K562 treated with DMSO at 1 percent for 48 hours (cell line): ENCODE data around the gene FAM114A1. TPM values are rescaled to one million over a fixed set of nuclear protein-coding genes. Genes with fewer than 3 reads are reported as not detected.

Experiments used
- total RNA-seq: library from RNA; unstranded; fragments of 300-600 nt; gene quantifications from 2 replicates; pipeline ENCODE4 v1.2.3, GENCODE V29; 2022; ENCODE audit warnings: low replicate concordance; ENCODE audit errors: extremely low read depth

The FAM114A1 gene
- not detected in 2 replicates for total RNA-seq

DNA sequence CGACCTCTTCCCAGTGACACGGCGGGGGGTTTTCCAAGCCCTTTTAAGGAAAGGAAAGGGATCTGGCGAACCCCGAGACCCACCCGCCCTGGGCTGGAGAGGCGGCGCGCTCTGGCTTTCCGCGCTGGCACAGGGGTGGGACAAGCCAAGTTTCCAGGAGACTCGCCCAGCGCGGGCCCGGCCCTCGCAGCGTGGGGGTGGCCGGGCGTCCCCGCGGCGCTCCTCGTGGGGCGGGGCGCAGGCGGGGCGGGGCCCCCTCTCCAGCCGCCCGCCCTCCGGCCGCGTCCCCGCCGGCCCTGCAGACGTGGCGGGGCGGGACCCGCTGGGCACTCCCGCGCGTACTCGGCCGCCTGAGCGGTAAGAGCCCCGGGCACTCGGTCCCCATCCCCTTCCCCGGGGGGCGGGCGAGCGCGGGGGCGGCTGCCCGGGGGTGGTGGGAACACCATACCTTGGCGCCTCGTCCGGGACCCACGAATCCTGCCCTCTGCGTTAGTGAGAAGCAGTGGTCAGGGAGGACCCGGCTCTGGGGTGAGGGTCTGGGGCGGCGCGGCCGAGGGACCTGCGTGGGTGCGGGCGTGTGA, at the start of gene FAM114A1:
TSS of gene FAM114A1 (plus strand) at position 329 of the 581 bp plus-strand sequence. CDS start 10,273 bp downstream, outside the sequence.

DNA sequence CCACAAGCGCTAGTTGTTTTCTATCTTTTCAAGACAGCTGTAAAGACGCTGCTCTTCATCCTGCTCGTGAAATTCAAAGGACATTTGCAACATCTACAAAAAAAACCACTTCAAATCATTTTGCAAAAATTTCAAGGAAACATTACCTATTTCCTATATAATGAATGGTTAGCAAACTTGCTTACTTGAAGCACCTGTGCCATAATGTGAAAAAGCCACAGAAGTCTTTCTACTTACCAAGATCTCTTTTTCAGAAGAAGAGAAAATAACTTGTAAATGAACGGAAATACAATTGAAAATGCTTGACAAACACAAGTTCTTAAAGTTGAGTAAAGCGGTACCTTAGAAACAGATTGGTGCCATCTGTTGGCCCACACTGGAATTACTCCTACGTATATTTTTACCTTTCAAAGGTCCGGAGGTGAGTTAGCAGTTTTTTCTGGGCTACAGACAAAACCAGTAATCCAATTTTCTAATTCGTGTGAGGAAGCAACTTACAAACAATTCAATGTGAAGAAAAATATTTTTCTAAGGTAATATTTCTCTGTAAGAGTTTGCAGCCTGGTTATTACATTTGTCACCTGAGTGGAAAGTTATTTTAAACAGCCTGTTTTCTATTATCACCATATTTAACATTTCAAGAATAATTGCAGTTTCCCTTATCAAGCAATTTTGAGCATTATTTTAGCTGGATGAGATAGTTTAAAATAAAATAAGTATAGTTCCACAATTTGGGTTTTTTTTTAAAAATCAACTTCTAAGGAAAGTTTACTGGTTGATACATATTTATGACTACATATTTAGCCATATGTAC, 10.9 kb upstream of the FAM114A1 start, which contains the start of gene TLR6:
TSS of gene TLR6 (minus strand) at position 294 of the 814 bp plus-strand sequence. CDS start 27,344 bp downstream, outside the sequence.

Other genes starting within 250 kb of the FAM114A1 start
- gene KLF3, start 203.6 kb upstream of the FAM114A1 start, total RNA-seq, result not detected in 2 replicates
- not detected in 2 replicates for gene TLR10, start 84.8 kb upstream of the FAM114A1 start, total RNA-seq
- not detected in 2 replicates for gene TLR1, start 63.0 kb upstream of the FAM114A1 start, total RNA-seq
- gene TLR6, start 11.0 kb upstream of the FAM114A1 start, total RNA-seq, result not detected in 2 replicates
- gene TMEM156, start 164.6 kb downstream of the FAM114A1 start, total RNA-seq, result not detected in 2 replicates
- not detected in 2 replicates for gene KLHL5, start 194.4 kb downstream of the FAM114A1 start, total RNA-seq